ENCODE data around the gene HACD3.

DNA sequence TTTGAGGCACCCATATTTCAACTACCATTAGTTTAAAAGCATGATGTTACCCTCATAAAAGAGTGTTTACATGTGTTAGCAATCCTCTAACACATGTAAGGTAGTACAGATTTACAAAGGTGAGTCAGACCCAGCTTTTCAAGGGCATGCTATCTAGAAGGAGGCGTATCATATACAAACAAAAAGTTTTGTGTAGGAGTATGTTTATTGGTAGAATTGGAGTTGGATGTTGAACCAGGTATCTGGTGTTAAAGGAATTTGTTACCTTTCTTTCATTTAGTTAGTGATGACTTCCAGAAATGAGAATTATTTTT is 2.4 kb downstream of the HACD3 start:
- TF ChIP-seq, protein P1, sequence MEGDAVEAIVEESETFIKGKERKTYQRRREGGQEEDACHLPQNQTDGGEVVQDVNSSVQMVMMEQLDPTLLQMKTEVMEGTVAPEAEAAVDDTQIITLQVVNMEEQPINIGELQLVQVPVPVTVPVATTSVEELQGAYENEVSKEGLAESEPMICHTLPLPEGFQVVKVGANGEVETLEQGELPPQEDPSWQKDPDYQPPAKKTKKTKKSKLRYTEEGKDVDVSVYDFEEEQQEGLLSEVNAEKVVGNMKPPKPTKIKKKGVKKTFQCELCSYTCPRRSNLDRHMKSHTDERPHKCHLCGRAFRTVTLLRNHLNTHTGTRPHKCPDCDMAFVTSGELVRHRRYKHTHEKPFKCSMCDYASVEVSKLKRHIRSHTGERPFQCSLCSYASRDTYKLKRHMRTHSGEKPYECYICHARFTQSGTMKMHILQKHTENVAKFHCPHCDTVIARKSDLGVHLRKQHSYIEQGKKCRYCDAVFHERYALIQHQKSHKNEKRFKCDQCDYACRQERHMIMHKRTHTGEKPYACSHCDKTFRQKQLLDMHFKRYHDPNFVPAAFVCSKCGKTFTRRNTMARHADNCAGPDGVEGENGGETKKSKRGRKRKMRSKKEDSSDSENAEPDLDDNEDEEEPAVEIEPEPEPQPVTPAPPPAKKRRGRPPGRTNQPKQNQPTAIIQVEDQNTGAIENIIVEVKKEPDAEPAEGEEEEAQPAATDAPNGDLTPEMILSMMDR (conservative IDR thresholded peaks at IDR 0.05; ENCODE audit: low read depth, low read length), result no peak
- no peak for TF ChIP-seq EZH2 (IDR thresholded peaks at IDR 0.05; ENCODE audit: borderline replicate concordance, low read depth, low read length, poor library complexity, severe bottlenecking)
